SH-SY5Y (cell line): ENCODE data around the gene SOAT2.

Source experiments
- GATA2 ChIP-seq: IDR thresholded peaks from 2 replicates; pipeline ENCODE4 v1.6.1; 2011; ENCODE audit warnings: mild to moderate bottlenecking, low read depth, low read length
- GATA3 ChIP-seq: IDR thresholded peaks from 2 replicates; pipeline ENCODE4 v1.6.1; 2011; ENCODE audit warnings: low read depth, mild to moderate bottlenecking, low read length, moderate library complexity

SOAT2 gene

DNA sequence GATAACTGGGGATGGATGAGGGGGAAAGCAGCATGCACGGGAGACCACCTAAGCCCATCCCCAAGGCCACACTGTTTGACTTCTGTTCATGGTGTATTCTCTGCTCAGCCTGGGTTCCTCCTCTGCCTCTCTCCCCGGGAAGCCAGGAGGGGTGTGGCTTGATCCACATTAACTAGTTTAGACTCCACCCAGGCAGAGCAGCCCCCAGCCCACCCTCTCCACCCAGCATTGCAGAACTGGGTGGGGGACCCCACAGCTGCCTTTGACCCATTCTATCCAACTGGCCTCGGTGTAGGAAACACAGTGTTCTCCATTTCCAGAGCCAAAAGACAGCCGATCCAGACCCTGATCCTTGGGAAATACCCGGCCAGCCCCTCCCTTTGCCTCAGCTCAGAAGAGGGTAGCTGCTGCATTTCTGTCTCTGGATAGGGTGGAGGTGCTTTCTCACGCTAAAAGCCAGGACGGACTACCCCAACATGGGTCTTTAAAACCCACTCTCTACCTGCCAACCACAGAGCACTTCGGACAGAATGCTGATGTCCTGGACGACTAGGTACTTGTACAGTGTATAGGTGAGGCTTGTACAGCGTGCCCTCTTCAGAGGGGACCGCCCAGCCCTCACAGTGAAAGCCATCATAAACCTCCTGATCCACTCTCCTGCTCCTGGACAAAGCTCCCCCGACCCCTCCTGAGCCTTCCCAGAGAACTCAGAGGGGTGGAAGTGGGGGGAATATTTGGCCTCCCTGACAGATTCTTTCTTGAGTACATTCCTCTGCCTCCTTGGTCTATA, 33.5 kb upstream of the SOAT2 start:
- TF ChIP-seq GATA3 (no peak), GATA2 (no peak)

DNA sequence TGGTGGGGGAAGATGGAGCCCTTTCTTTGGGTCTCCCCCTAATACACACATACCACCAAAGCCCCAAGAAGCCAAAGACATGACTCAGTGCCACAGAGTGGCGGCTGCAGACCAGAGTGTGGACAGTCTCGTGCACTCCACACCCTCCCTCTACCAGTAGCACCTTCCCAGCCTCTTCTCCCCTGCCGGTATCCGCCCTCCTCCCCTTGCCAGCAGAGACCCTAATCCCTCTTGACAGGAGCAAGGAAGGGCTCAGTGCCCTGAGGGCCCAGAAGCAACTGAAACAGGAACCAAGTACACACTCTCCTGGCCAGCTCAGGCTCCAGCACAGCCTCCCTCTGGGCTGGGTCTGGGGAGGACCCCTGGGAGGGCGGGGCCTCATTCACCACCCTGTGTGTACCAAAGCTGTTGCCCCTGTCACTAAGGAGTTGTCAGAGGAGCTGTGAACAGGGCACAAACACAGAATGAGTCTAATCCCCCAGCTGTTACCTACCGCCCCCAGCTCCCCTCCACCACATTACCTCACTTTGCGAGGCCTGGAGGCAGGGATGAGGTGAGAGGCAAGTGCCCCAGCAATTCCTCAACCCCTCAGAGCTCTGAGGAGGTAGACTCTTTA, 32.3 kb upstream of the SOAT2 start:
- TF ChIP-seq GATA3, result no peak
- TF ChIP-seq GATA2, result no peak

DNA sequence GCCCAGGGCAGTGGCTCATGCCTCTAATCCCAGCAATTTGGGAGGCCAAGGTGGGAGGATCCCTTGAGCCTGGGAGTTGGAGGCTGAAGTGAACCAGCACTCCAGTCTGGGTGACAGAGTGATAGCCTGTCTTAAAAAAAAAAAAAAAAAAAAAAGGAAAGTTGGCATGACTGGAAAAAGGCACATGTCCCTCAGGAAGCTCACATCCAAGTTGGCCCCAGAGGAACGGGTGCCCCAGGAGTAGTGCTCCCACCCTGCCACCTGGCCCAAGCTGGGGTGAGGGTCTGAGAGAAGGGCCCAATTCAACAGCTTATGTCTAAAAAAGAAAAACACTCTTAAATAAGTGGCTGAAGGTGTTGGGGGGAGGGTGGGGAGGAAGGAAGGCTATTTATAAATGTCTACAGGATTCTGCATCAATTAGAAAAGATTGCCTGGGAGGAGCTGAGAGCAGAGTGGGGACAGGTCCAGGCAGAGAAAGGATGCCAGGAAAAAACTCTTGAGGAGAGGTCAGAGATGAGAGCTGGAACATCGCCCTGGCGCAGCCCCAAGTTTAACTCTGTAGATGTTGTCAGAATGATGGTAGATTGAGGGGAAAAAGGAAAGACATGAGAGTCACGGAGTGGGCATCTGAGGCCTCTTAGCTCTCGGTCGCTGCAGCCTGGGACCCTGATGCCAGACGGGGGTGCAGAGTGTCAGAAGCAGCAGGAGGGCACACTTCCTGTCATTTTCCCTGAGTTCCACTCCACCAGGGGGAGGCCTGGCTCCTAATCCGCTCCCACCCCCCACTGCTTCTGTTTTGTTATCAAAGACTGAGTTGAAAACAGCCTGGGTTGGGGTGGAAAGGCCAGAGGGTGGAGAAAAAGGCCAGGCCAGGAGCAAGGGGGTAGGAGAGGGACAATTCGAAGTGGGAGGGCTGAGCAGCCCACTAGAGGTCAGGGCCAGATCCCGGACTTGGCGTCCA, 31.4 kb upstream of the SOAT2 start:
- TF ChIP-seq GATA3 (no peak), GATA2 (no peak)

DNA sequence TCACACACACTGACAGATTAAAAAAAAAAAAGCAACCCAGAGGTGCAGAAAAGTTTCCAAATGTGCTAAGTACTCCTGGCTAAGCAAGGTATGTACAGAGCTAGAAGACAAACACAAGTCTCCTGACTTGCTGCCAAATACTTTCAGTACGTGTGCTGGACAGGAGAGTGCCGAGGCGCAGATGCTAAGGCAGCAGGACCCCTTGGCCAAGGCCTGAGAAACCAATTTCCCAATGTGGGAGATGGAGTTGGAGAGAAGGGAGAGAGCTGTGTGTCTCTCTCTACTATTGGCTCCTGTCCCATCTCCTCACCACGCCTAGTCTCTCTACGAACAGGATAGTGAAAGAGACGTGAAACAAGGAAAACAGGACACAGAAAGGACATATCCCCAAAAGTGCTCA, 29.4 kb upstream of the SOAT2 start:
- TF ChIP-seq GATA3 (no peak), GATA2 (no peak)

DNA sequence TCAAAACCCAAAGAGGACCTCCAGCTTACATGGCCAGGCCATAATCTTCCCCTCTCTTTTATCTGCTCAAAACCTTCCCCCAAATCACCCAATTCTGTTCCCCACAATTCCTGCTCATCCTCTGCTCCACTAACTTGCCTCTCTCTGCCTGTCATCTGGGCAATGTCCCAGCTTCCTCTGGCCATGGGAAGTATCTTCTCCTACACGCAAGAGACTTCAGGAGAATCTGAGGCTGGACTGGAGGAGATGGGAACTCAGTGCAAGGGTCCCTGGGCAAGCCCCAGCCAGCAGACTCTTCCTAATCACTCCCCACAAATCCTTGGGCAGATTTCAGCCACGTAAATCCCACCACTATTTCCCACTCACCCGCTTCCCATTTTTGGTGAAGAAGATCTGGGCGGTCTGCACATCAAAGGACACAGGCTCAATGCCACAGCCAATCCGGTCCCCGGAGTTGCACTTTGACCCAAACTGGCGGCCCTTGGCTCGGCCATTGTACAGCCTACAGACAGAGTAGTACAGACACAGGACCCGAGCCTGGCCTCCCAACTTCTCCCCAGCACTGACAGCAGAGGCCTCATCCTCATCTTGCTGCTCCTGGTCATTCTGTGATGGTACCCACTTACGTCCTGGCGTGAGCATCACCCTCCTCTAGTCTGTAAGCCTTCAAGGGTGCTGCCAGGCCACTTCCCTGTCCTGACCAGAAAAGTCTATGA, 28.8 kb upstream of the SOAT2 start:
- TF ChIP-seq GATA3 (no peak), GATA2 (no peak)

DNA sequence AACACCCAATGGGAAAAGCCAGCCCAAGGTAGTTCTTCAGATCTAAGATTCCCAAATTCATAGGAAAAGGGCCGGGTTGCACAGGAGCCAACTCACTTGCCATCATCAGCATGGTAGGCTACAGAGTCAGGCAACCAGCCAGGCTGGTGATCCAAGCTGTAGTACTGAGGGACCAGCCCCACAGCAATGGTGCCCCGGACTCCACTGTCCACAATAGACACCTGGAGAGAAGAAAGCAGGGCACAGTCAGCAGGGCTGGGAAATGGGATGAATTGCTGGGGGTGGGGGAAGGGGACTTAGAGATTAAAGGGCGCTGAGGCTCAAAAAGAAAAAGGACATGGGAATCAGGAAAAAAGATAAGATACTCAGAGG, 28.3 kb upstream of the SOAT2 start:
- no peak for TF ChIP-seq GATA3
- no peak for TF ChIP-seq GATA2

DNA sequence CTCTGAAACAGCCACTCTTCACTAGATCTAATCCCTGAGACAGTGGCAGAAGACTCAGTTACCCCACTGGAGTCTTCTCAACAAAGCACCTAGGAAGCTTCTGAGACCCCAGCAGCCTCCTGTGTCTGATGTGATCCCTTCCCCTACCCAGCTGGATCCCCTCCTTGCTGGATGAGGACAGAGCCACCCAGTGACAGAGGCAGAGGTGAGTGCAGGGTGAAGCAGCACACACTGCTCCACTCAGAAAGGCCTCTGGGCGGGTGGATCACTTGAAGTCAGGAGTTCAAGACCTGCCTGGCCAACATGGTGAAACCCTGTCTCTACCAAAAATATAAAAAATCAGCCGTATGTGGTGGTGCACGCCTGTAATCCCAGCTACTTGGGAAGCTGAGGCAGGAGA, 26.8 kb upstream of the SOAT2 start:
- TF ChIP-seq GATA3, result no peak
- TF ChIP-seq GATA2, result no peak

DNA sequence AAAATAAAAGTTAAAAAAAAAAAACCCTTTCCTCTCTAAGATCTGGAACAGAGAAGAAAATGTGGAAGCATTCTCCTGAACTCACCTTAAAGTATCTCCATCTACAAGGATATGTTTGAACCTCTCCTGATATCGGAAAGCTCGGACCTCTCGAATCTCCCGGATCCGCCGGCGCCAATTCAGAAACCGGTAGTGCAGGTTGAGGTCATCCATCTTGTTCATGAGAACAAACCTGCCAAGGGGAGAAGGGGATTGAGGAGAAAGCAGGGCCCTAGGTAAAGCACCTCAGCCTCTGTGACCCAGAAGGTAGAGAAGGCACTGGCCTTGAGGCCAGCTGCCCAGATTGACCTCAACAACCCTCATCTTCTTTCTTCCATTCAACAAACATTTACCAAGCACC, 26.3 kb upstream of the SOAT2 start:
- TF ChIP-seq GATA3 (no peak), GATA2 (no peak)

DNA sequence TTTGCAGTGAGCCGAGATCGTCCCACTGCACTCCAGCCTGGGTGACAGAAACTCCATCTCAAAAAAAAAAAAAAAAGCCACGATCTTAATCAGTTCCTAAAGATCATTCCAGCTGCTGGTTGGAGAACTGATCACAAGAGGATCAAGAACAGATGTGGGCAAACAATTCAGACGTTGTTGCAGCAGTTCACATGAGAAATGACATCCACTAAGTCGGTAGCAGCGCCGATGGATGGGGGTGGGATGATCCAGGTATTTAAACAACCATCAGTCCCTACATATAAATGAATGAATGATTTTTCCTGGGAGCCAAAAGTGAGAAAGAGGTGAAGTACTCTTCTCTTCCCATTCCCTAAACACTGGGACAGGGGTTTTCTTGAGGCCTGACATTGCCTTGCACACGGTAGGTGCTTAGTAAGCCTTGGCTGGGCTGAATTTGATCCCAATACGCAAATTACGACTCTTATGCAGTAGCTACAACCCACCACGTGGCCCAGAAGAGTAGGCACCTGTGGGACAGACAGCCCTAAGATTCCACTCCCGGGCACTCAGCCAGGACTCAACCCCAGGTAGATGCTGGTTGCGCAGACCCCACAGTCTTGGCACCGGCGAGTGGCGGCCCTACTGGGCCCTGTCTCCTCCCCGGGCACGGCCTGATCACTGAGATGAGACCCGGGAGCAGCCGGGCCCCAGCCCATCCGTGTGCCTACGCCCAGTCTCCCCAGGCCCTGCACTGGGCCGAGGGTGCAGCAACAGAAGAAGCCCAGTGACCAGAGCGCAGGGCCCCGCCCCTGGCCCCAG, 24.7 kb upstream of the SOAT2 start:
- TF ChIP-seq GATA3, result no peak
- TF ChIP-seq GATA2, result no peak

DNA sequence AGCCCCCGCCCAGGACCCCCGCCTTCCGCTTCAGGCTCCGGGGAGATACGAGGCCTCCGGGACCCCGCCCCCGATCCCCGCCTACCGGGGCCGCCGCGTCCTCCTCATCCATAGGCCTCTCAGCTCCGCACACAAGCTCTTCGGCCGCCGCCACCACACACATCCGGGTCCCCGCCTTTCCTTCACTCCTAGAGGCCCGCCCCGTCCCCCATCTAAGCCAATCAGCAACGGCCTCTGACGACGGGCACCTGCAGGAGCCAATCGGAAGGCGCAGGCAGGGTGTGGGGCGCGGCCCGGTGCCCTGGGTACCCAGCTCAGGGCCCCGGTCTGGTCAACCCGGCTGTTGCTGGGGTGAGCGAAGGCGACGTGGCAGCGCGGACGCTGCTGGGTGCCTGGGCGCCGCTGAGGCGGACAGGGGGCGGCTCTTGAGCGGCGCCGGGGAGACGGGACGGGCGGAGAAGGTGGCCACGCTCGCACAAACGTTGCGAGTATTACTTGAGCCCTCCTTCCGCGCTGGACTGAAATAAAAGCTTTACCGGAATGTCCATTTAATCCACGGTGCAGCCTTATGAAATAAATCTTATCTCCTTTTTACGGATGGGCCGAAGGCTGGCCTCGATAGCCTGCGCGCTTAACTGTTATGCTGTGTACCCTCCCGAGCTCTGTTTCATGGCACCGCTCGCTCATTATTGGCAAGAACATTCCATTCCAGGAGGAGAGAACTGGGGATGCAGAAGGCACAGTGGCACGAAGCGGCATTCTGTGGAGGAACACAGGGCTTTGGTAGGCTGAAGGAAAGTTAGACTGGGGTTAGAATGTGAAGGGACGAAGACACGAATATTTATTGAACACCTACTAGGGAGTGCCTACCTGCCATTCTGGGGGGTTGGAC, 23.8 kb upstream of the SOAT2 start, which contains the start of gene SPRYD3:
Gene SPRYD3 (minus strand): TSS at position 165 of the 892 bp plus-strand sequence. CDS start 57 bp downstream, at position 108.
- TF ChIP-seq GATA3 (no peak), GATA2 (no peak)

DNA sequence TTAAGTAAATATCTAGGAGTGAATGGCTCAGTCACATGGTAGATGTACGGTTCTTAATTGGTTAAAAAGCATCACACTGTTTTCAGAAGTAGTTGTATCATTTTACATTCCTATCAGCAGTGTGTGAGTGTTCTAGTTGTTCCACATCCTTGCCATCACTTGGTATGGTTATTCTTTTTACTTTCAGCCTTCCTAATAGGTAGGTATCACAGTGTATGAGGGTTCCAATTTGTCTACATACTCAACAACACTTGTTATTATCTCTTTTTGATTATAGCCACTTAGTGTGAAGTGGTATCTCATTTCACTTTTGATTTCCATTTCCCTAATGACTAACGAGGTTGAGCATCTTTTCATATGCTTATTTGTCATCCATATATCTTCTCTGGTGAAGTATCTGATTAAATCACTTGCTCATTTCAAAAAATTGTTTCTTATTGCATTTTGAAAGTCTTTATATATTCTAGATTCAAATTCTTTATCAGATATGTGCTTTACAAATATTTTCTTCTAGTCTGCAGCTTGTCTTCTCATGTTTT, 20.6 kb upstream of the SOAT2 start:
- TF ChIP-seq GATA2 (no peak), GATA3 (no peak)

DNA sequence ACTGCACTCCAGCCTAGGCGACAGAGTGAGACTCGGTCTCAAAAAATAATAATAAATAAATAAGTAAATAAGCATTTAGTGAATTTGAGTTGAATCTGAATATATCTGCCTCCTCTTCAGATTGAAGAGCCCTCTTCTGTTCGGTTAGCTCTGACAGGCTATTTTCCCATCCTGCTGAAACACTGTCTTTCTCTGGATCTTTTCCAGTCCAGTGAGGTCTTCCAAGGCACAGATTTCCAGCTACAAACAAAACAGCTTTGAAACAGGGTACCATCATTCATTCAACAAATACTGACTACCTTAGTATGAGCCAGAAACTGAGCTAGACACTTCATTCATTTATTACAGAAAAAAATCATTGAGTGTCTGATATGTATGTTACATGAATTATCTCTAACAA, 16.9 kb upstream of the SOAT2 start:
- TF ChIP-seq GATA2 (no peak), GATA3 (no peak)
